ENCODE data around the gene NR5A1. TPM values are rescaled to one million over a fixed set of nuclear protein-coding genes. Genes with fewer than 3 reads are reported as not detected.

The NR5A1 gene
- 0.07 to 0.20 TPM (median 0.17 TPM) in 5 replicates for total RNA-seq (2022; extraction: Qiagen RNA extraction)

DNA sequence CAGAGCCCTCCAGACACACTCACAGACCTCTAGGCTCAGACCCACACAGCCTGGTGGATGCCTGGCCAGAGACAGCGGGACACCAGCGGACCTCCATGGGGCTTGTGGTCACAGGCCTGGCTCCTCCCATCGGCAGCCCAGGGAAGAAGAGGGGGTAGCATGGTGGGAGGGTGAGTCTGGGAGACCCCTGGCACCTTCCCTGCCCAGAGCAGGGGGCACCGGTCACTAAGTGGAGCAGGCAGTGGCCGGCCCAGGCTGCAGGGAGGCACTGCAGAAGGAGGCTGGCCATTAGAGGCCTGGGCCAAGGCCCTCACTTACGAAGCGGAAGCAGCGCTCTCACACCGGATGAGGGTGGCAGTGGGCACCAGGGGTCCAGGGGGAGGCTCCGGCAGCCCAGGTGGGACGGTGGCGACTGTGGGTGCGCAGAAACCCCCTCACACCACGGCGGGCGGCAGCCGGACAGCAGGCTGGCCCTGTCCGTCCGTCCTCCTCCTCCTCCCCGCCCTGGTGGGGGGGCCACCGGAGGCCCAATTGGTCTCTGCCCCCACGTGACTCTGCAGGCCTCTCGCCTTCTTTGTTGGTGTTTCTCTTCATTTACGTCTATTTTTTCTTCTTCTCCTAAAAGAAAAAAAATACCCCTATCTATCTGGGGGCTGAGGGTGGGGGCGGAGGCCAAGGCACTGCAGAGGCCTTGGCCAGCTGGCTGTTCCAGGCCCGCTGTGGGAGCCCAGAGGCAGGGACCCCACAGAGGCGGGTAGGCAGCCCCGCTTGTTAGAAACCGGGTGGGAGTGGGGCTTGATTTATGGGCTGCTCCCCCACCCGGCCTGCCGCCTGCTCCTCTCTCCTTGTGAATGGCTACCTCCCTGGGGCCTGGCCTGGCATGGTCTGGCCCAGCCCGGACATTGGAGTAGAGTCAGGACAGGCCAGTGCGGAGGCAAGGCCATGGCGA, at the start of gene NR5A1:
Gene NR5A1, minus strand, starts transcription at position 469 of the 949 bp plus-strand sequence. CDS start 4,004 bp downstream, outside the sequence.

DNA sequence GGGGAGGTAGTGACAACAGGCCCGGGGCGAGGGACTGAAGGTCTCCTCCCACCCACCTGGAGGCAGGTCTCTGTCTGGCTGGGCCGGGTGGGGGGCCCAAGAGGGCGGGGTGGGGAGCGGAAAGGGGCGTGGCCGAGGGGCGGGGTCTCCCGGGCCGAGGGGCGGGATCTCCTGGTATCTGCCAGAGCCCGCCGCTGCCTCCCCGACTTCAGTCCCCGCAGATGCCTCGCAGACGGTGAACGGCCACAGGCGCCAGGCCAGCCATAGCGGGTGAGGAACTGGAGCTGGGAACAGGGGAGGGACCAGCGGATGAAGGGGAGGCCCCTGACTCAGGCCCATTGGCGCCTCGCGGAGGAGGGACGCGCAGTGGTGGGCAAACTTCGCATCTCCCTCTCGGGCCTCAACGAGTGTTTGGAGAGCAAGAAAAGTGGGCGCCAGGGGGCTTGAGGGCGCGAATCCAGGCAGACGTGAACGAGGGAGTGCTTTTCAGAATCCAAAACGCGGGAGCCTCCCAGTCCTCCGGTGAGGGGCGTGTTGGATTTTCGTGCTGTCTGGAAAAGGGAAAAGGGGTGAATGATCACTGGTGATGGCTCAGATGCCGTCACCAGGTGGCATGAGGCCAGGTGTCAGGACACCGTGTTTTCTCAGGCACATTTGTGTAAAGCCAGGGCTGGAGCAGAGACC, 56.8 kb downstream of the NR5A1 start, which contains the start of gene ADGRD2:
Gene ADGRD2, plus strand, starts transcription at position 211 of the 684 bp plus-strand sequence. CDS start 1,216 bp downstream, outside the sequence.

Other genes with a start within 250 kb of the NR5A1 start
- 52.2 to 67.2 TPM (median 63.0 TPM) in 5 replicates for gene NEK6, start 249.4 kb downstream of the NR5A1 start, total RNA-seq (2022; extraction: Qiagen RNA extraction)
- 304 to 335 TPM (median 328 TPM) in 5 replicates for gene PSMB7, start 92.0 kb downstream of the NR5A1 start, total RNA-seq (2022; extraction: Qiagen RNA extraction)
- gene ADGRD2, start 56.9 kb downstream of the NR5A1 start, total RNA-seq (2022; extraction: Qiagen RNA extraction): 0.03 TPM in 1 of 5 replicates, not detected in the others